Upper lobe of left lung (tissue), 4 donors: Measurements from ENCODE around the gene INO80D.

Experiments
- EP300 ChIP-seq, 4 donors: sonication (generic); formaldehyde crosslinking; IDR thresholded peaks; one replicate each; pipeline ENCODE4 v1.5.1; 2017; ENCODE audit warnings: antibody characterized with exemption in 4 of 4, control low read depth in 2 of 4
- POLR2A ChIP-seq, 4 donors: fragments of 450-650 bp; IDR thresholded peaks; one replicate each; pipeline ENCODE4 v1.5.1; 2016 to 2017; ENCODE audit warnings: antibody characterized with exemption in 4 of 4, mild to moderate bottlenecking in 2 of 4
- POLR2AphosphoS5 ChIP-seq, 2 donors: sonication (generic); formaldehyde crosslinking; IDR thresholded peaks; one replicate each; pipeline ENCODE4 v1.5.1; 2017; ENCODE audit warnings: antibody characterized with exemption in 2 of 2
- TF ChIP-seq, protein P1 (sequence below), 6 experiments: fragments of 450-650 bp in 4 of 6; fragments of 200-600 bp in 2 of 6; sonication (generic) in 2 of 6; IDR thresholded peaks; one replicate each; pipeline ENCODE4 v1.5.1; 2016 to 2019; ENCODE audit warnings: antibody characterized with exemption in 6 of 6

GRCh38 chr2:206045251-206045650 is 40.7 kb downstream of the INO80D start:
- TF ChIP-seq, protein P1, sequence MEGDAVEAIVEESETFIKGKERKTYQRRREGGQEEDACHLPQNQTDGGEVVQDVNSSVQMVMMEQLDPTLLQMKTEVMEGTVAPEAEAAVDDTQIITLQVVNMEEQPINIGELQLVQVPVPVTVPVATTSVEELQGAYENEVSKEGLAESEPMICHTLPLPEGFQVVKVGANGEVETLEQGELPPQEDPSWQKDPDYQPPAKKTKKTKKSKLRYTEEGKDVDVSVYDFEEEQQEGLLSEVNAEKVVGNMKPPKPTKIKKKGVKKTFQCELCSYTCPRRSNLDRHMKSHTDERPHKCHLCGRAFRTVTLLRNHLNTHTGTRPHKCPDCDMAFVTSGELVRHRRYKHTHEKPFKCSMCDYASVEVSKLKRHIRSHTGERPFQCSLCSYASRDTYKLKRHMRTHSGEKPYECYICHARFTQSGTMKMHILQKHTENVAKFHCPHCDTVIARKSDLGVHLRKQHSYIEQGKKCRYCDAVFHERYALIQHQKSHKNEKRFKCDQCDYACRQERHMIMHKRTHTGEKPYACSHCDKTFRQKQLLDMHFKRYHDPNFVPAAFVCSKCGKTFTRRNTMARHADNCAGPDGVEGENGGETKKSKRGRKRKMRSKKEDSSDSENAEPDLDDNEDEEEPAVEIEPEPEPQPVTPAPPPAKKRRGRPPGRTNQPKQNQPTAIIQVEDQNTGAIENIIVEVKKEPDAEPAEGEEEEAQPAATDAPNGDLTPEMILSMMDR (IDR thresholded peaks at IDR 0.05) = no peak
- TF ChIP-seq POLR2A (IDR thresholded peaks at IDR 0.05) (no peak), POLR2AphosphoS5 (IDR thresholded peaks at IDR 0.05) (no peak), EP300 (IDR thresholded peaks at IDR 0.05) (no peak)
